HG03565 (cell line): ENCODE measurements around the gene DNAAF5.

Experiments used
- ATAC-seq: cut with Tn5 transposase; IDR thresholded peaks from one replicate; pipeline ENCODE4 v1.9.1; 2021; ENCODE audit warnings: mild to moderate bottlenecking, moderate library complexity; ENCODE audit not compliant: unreplicated experiment

Gene DNAAF5

GRCh38 chr7:763762-764161, 37.3 kb downstream of the DNAAF5 start:
- no peak for ATAC-seq

GRCh38 chr7:765383-765782, 38.9 kb downstream of the DNAAF5 start:
- no peak for ATAC-seq

GRCh38 chr7:767580-767940, 41.1 kb downstream of the DNAAF5 start:
- no peak for ATAC-seq

GRCh38 chr7:767941-768731, 41.6 kb downstream of the DNAAF5 start:
- ATAC-seq: no peak

- no peak for ATAC-seq
Observed at GRCh38 chr7:768881-769504, 42.5 kb downstream of the DNAAF5 start.

GRCh38 chr7:770336-770735, 43.8 kb downstream of the DNAAF5 start:
- no peak for ATAC-seq

GRCh38 chr7:770741-771166, 44.3 kb downstream of the DNAAF5 start:
- no peak for ATAC-seq

- ATAC-seq: no peak
Observed at GRCh38 chr7:771234-772004, 44.9 kb downstream of the DNAAF5 start.

- ATAC-seq: no peak
Observed at GRCh38 chr7:772005-772294, 45.5 kb downstream of the DNAAF5 start.

- ATAC-seq: no peak
Observed at GRCh38 chr7:772392-772791, 45.9 kb downstream of the DNAAF5 start.

GRCh38 chr7:772861-773621, 46.5 kb downstream of the DNAAF5 start:
- no peak for ATAC-seq

GRCh38 chr7:773622-773915, 47.1 kb downstream of the DNAAF5 start:
- no peak for ATAC-seq

GRCh38 chr7:774161-775109, 47.9 kb downstream of the DNAAF5 start:
- ATAC-seq: no peak

- ATAC-seq: no peak
Observed at GRCh38 chr7:776381-776780, 49.9 kb downstream of the DNAAF5 start.

GRCh38 chr7:776992-777727, 50.7 kb downstream of the DNAAF5 start:
- no peak for ATAC-seq

GRCh38 chr7:777728-778078, 51.2 kb downstream of the DNAAF5 start:
- no peak for ATAC-seq

GRCh38 chr7:778271-778967, 51.9 kb downstream of the DNAAF5 start:
- no peak for ATAC-seq

- ATAC-seq: no peak
Observed at GRCh38 chr7:778968-779451, 52.5 kb downstream of the DNAAF5 start.

- ATAC-seq: no peak
Observed at GRCh38 chr7:779480-779879, 53.0 kb downstream of the DNAAF5 start.
